Hepatocyte (in vitro differentiated cells): Measurements from ENCODE around the gene GIMAP8. TPM values are rescaled to one million over a fixed set of nuclear protein-coding genes. Genes with fewer than 3 reads are reported as not detected.

Experiments
- DNase-seq: peaks from one replicate; pipeline ENCODE4 v3.0.0-alpha.2; 2016; ENCODE audit warnings: low spot score
- H2AFZ ChIP-seq: fragments of 200-600 bp; sonication (generic); 2 replicates; pipeline ENCODE4 v1.6.0; 2016; ENCODE audit warnings: antibody characterized with exemption, mild to moderate bottlenecking
- H3K27ac ChIP-seq: fragments of 200-600 bp; sonication (generic); 2 replicates; pipeline ENCODE4 v1.5.1; 2016; ENCODE audit warnings: mild to moderate bottlenecking
- H3K27me3 ChIP-seq: fragments of 200-600 bp; sonication (generic); 2 replicates; pipeline ENCODE4 v1.6.1; 2016
- H3K36me3 ChIP-seq: fragments of 200-600 bp; sonication (generic); replicated peaks from 2 replicates; pipeline ENCODE4 v1.5.1; 2016; ENCODE audit warnings: low read depth; ENCODE audit not compliant: insufficient read depth
- H3K4me1 ChIP-seq: fragments of 200-600 bp; sonication (generic); 2 replicates; pipeline ENCODE4 v1.5.1; 2016; ENCODE audit warnings: mild to moderate bottlenecking, moderate library complexity; ENCODE audit not compliant: insufficient read depth
- H3K4me2 ChIP-seq: fragments of 200-600 bp; sonication (generic); 2 replicates; pipeline ENCODE4 v1.6.0; 2016
- H3K4me3 ChIP-seq: fragments of 200-600 bp; sonication (generic); 2 replicates; pipeline ENCODE4 v1.5.1; 2016; ENCODE audit warnings: mild to moderate bottlenecking
- H3K79me2 ChIP-seq: fragments of 200-600 bp; sonication (generic); 2 replicates; pipeline ENCODE4 v1.6.0; 2017; ENCODE audit warnings: mild to moderate bottlenecking
- H3K9me2 ChIP-seq: fragments of 200-600 bp; sonication (generic); replicated peaks from 2 replicates; pipeline ENCODE4 v1.6.0; 2017; ENCODE audit warnings: mild to moderate bottlenecking; ENCODE audit not compliant: insufficient read depth
- H3K9me3 ChIP-seq: fragments of 200-600 bp; sonication (generic); 2 replicates; pipeline ENCODE4 v1.5.1; 2016; ENCODE audit warnings: low read depth, mild to moderate bottlenecking
- H4K20me1 ChIP-seq: fragments of 200-600 bp; sonication (generic); 2 replicates; pipeline ENCODE4 v1.6.0; 2016; ENCODE audit warnings: mild to moderate bottlenecking; ENCODE audit not compliant: insufficient read depth, poor library complexity, severe bottlenecking
- EZH2 ChIP-seq: fragments of 200-600 bp; sonication (generic); IDR thresholded peaks from 2 replicates; pipeline ENCODE4 v1.6.1; 2016; ENCODE audit warnings: antibody characterized with exemption, mild to moderate bottlenecking, borderline replicate concordance
- EZH2phosphoT487 ChIP-seq: fragments of 200-600 bp; sonication (generic); IDR thresholded peaks from one replicate; pipeline ENCODE4 v1.6.1; 2018; ENCODE audit warnings: antibody characterized with exemption, mild to moderate bottlenecking, low read depth, moderate library complexity; ENCODE audit not compliant: unreplicated experiment, severe bottlenecking
- WGBS: methylation state at CpG from one replicate; pipeline ENCODE4 v1.1.6; 2016; ENCODE audit warnings: low lambda C conversion rate; ENCODE audit errors: missing lambda C conversion rate; 5-methylcytosine and 5-hydroxymethylcytosine counted together
- polyA plus RNA-seq: library from polyadenylated mRNA; unstranded; fragments of >200 nt; fragmentation: Nextera tagmentation; extraction: Ambion mirVana; gene quantifications from 2 replicates; pipeline ENCODE4 v1.2.1, GENCODE V29; 2016
- total RNA-seq: library from RNA; depleted of rRNA; stranded (reverse); fragments of >200 nt; gene quantifications from 2 replicates; pipeline ENCODE4 v1.2.3, GENCODE V29; 2014
- TF ChIP-seq, protein P1 (sequence below): fragments of 200-600 bp; sonication (generic); IDR thresholded peaks from 2 replicates; pipeline ENCODE4 v1.5.1; 2016; ENCODE audit warnings: antibody characterized with exemption, mild to moderate bottlenecking; ENCODE audit not compliant: poor library complexity

The GIMAP8 gene
- total and polyA plus RNA-seq, 2 experiments from 2014 or later, result 0.10 TPM; not detected in 1

DNA sequence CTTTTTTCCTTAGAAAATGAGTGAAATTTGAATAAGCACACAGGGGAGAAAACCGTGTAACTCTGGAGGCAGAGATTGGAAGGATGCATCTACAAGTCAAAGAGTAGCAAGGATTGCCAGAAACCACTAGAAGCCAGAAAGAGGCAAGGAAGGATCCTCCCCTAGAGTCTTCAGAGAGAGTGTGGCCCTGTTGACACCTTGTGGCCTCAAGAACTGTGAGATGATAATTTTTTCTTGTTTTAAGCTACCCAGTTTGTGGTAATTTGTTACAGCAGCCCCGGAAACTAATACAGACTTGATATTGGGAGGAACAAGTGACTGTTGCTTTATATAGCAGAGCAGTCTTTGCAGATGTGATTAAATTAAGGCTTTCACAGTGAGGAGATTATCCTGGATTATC, 60.6 kb downstream of the GIMAP8 start:
- H4K20me1 ChIP-seq, result no peaks in the 10 kb centered on the region
- H3K4me1 ChIP-seq, result peaks cover 3% of the 10 kb centered on the region
- DNase-seq, result no peak
- H2AFZ ChIP-seq, result no peak overlapping the region
- no peaks in the 10 kb centered on the region for H3K9me3 ChIP-seq
- no peak overlapping the region for H3K4me3 ChIP-seq
- H3K27ac ChIP-seq, result no peak overlapping the region
- 72% methylated on average over 2 of the region's 2 CpGs for WGBS
- H3K36me3 ChIP-seq, result no peaks in the 10 kb centered on the region
- no peak overlapping the region for H3K4me2 ChIP-seq
- H3K9me2 ChIP-seq, result no peaks in the 10 kb centered on the region
- TF ChIP-seq, protein P1, sequence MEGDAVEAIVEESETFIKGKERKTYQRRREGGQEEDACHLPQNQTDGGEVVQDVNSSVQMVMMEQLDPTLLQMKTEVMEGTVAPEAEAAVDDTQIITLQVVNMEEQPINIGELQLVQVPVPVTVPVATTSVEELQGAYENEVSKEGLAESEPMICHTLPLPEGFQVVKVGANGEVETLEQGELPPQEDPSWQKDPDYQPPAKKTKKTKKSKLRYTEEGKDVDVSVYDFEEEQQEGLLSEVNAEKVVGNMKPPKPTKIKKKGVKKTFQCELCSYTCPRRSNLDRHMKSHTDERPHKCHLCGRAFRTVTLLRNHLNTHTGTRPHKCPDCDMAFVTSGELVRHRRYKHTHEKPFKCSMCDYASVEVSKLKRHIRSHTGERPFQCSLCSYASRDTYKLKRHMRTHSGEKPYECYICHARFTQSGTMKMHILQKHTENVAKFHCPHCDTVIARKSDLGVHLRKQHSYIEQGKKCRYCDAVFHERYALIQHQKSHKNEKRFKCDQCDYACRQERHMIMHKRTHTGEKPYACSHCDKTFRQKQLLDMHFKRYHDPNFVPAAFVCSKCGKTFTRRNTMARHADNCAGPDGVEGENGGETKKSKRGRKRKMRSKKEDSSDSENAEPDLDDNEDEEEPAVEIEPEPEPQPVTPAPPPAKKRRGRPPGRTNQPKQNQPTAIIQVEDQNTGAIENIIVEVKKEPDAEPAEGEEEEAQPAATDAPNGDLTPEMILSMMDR, result no peak
- no peak for TF ChIP-seq EZH2phosphoT487
- no peak for TF ChIP-seq EZH2
- no peaks in the 10 kb centered on the region for H3K27me3 ChIP-seq
- H3K79me2 ChIP-seq, result no peaks in the 10 kb centered on the region

DNA sequence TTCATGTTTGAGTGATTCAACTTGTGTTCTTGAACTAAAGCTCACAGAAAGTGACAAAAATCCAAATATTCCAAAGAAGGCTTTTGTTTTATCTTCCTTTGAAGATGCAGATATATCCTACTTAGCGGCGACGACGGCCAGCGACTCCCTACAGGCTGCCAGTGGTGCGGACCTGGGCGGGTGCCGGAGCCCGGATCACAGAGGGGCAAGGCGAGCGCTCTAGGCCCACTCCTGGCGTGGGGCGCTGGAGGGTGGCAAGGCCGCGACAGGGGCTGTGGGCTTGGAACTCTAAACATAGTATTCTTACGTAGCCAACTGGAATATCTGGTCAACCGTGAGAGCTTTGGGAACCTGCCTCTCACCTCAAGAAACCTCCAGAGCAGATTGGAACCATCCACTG, 63.3 kb downstream of the GIMAP8 start:
- no peak overlapping the region for H3K4me3 ChIP-seq
- H3K27ac ChIP-seq, result no peak overlapping the region
- WGBS, result 91% methylated on average over 17 of the region's 17 CpGs

DNA sequence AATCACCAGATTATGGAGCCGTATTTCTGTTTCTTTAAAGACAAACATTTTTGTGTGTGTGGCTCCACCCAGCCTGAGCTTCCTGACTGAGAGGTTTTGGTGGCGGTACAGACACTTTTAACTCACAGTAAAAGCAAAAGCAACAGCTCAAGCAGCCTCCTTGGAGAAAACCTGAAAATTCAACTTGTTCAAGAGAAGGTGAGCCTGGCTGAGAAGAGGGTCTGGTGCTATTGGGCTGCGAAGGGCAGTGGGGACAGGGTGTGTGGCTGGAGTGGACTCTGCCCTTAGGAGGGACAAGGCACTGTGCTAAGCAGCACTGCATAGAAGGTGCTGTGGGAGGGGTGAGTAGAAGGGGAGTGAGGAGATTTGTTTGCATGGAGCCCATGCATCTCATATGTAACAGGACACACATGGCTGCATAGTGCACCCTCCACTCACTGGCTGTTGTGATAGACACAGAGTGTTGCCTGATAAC, 64.4 kb downstream of the GIMAP8 start, which contains the start of gene GIMAP7:
Gene GIMAP7 (plus strand): TSS at position 125 of the 475 bp plus-strand sequence. CDS start 5,103 bp downstream, outside the sequence.
- WGBS, result 59% methylated on average over 3 of the region's 3 CpGs
- Histone ChIP-seq H3K27me3 (no peaks in the 10 kb centered on the region), H3K4me1 (peaks cover 3% of the 10 kb centered on the region), H3K79me2 (no peaks in the 10 kb centered on the region), H2AFZ (no peak within 1 kb of the TSS), H3K4me3 (no peak within 1 kb of the TSS), H3K4me2 (peak within 1 kb of the TSS; percentile 51), H3K9me2 (no peaks in the 10 kb centered on the region), H4K20me1 (no peaks in the 10 kb centered on the region), H3K27ac (no peak within 1 kb of the TSS), H3K36me3 (no peaks in the 10 kb centered on the region), H3K9me3 (no peaks in the 10 kb centered on the region)
- DNase-seq, result peak; percentile 9
- TF ChIP-seq, protein P1, result no peak
- TF ChIP-seq EZH2phosphoT487 (no peak), EZH2 (no peak)

More for the DNA sequence above, 63.3 kb downstream of the GIMAP8 start:
- Histone ChIP-seq H3K79me2 (no peaks in the 10 kb centered on the region), H3K9me2 (no peaks in the 10 kb centered on the region), H3K36me3 (no peaks in the 10 kb centered on the region), H3K27me3 (no peaks in the 10 kb centered on the region), H4K20me1 (no peaks in the 10 kb centered on the region), H3K9me3 (no peaks in the 10 kb centered on the region), H2AFZ (no peak overlapping the region), H3K4me1 (peaks cover 3% of the 10 kb centered on the region), H3K4me2 (no peak overlapping the region)
- TF ChIP-seq EZH2phosphoT487 (no peak), EZH2 (no peak)
- TF ChIP-seq, protein P1, result no peak
- DNase-seq, result no peak
